ENCODE measurements around the gene BMI1.
"Not testable (repeated sequence)": the region's sequence is repeated elsewhere in the genome, so short reads cannot be mapped to it uniquely, and the experiment has no call there.

Gene BMI1

GRCh38 chr10:22344249-22344648 is 23.4 kb downstream of the BMI1 start:
- H3K4me2 ChIP-seq: peak overlapping the region; percentile 55 to 88 (median 75); a peak in 21 of 22 replicates
- peak overlapping the region in 8 of 11 experiments; percentile 17 to 97 (median 76); a peak in 14 of 22 replicates for H3K9ac ChIP-seq
- peaks cover 64 to 94% (median 86%) of the 10 kb centered on the region in 11 experiments for H3K27me3 ChIP-seq
- H3K27ac ChIP-seq: peak overlapping the region in 9 of 11 experiments; percentile 67 to 98 (median 96); a peak in 17 of 22 replicates
- no peak for TF ChIP-seq Cebpa-rat (IDR thresholded peaks at IDR 0.05)
- peaks cover 12 to 22% (median 14%) of the 10 kb centered on the region in 11 experiments; a peak in 20 of 22 replicates for H3K9me3 ChIP-seq (replicated peaks in 1 of 11)
- peaks cover 0 to 15% (median 0%) of the 10 kb centered on the region in 11 experiments; a peak in 7 of 22 replicates for H4K20me1 ChIP-seq
- peaks cover 19 to 46% (median 38%) of the 10 kb centered on the region in 10 experiments for H3K4me1 ChIP-seq
- H3K4me3 ChIP-seq: peak overlapping the region in 6 of 10 experiments; percentile 27 to 70 (median 58); a peak in 7 of 20 replicates
- H3K36me3 ChIP-seq: no peaks in the 10 kb centered on the region

GRCh38 chr10:22344781-22345300 is 23.9 kb downstream of the BMI1 start:
- peak overlapping the region; percentile 55 to 88 (median 75) for H3K4me2 ChIP-seq
- H3K27me3 ChIP-seq: peaks cover 58 to 88% (median 80%) of the 10 kb centered on the region in 11 experiments
- TF ChIP-seq Cebpa-rat (IDR thresholded peaks at IDR 0.05): no peak
- H4K20me1 ChIP-seq: peaks cover 0 to 15% (median 0%) of the 10 kb centered on the region in 11 experiments; a peak in 7 of 22 replicates
- H3K4me1 ChIP-seq: peaks cover 13 to 40% (median 32%) of the 10 kb centered on the region in 10 experiments
- peak overlapping the region; percentile 58 to 97 (median 73) for H3K9ac ChIP-seq
- no peaks in the 10 kb centered on the region for H3K36me3 ChIP-seq
- peak overlapping the region; percentile 50 to 70 (median 60) for H3K4me3 ChIP-seq
- peaks cover 12 to 22% (median 14%) of the 10 kb centered on the region in 11 experiments; a peak in 20 of 22 replicates for H3K9me3 ChIP-seq (replicated peaks in 1 of 11)
- peak overlapping the region; percentile 41 to 98 (median 94); a peak in 21 of 22 replicates for H3K27ac ChIP-seq

DNA sequence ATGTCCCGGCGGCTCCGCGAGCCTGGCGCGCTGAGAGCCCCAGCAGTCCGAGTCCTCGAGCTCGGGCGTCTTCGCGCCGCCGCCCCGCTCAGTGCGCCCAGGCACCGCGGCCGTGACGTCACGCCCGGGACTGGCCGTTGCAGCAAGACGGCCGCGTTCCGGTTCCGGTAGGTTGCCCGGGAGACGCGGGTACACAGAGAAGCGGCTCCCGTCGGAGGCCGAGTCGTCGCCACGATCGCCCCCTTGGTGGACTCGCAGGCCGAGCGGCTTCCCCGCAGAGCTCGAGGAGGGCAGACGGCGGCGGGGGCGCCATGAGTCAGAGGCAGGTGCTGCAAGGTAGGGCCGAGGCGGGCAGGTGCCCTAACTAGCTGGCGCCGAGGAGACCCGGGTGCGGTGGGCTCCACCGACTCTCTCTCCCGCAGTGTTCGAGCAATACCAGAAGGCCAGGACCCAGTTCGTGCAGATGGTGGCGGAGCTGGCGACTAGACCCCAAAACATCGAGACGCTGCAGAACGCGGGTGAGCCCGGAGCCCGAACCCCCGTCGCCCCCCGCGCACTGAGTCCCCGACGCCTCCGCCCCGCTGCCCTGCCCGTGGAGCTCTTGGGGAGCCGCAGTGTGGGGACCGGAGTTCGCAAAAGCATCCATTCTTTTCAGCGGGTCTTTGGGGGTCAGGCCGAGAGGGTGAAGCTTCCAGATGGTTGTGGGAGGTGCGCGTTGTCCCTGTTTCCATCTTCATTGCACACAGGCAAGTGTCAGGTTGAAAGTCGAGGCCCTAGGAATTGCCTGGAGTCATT is 24.6 kb downstream of the BMI1 start, which contains the start of gene SPAG6:
Gene SPAG6, plus strand, starts transcription at position 196 of the 795 bp plus-strand sequence. Its CDS starts 116 bp downstream, at position 312.
- peaks cover 55 to 81% (median 73%) of the 10 kb centered on the region in 11 experiments for H3K27me3 ChIP-seq
- peaks cover 12 to 22% (median 14%) of the 10 kb centered on the region in 11 experiments; a peak in 20 of 22 replicates for H3K9me3 ChIP-seq (replicated peaks in 1 of 11)
- H3K4me3 ChIP-seq: peak within 1 kb of the TSS; percentile 50 to 70 (median 60)
- H3K9ac ChIP-seq: peak within 1 kb of the TSS; percentile 58 to 97 (median 73)
- H3K4me2 ChIP-seq: peak within 1 kb of the TSS; percentile 55 to 88 (median 75)
- TF ChIP-seq Cebpa-rat (IDR thresholded peaks at IDR 0.05): no peak
- H4K20me1 ChIP-seq: peaks cover 0 to 12% (median 0%) of the 10 kb centered on the region in 11 experiments; a peak in 7 of 22 replicates
- peak within 1 kb of the TSS; percentile 41 to 98 (median 94); a peak in 21 of 22 replicates for H3K27ac ChIP-seq
- no peaks in the 10 kb centered on the region for H3K36me3 ChIP-seq
- peaks cover 11 to 39% (median 27%) of the 10 kb centered on the region in 10 experiments for H3K4me1 ChIP-seq

DNA sequence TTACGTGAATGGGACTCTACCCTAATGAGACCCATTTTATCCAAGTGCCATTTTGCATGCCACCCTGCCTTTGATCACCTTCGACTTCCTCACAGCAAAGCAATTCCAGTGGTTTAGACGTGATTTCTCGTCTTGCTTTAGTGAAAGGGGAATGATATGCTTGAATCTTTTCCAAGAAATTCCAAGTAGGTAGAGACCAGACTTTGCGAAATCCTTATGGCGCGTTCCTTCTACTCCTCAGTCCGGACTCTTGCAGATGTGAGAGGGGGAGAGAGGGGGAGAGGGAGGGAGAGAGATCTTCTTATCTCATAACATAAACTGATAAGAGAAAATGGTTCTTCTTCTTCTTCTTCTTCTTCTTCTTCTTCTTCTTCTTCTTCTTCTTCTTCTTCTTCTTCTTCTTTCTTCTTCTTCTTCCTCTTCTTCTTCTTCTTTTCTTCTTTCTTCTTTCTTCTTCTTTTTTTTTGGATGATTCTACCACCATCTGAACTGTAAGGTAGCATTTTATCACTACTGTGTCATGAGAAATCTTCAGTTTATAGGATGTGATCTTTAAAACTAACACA is 25.3 kb downstream of the BMI1 start:
- Histone ChIP-seq H3K4me3 (peak overlapping the region in 5 of 10 experiments; percentile 50 to 64 (median 62); a peak in 7 of 20 replicates), H4K20me1 (peaks cover 0 to 7% (median 0%) of the 10 kb centered on the region in 11 experiments; a peak in 7 of 22 replicates), H3K27ac (peak overlapping the region in 2 of 11 experiments; percentile 76 to 97; a peak in 2 of 22 replicates), H3K4me2 (peak overlapping the region in 9 of 11 experiments; percentile 55 to 88 (median 75); a peak in 15 of 22 replicates), H3K4me1 (peaks cover 11 to 39% (median 26%) of the 10 kb centered on the region in 10 experiments), H3K27me3 (peaks cover 48 to 74% (median 66%) of the 10 kb centered on the region in 11 experiments), H3K9me3 (replicated peaks in 1 of 11) (peaks cover 12 to 22% (median 14%) of the 10 kb centered on the region in 11 experiments; a peak in 20 of 22 replicates), H3K9ac (peak overlapping the region in 2 of 11 experiments; percentile 82 to 96; a peak in 2 of 22 replicates), H3K36me3 (no peaks in the 10 kb centered on the region)
- no peak for TF ChIP-seq Cebpa-rat (IDR thresholded peaks at IDR 0.05)

DNA sequence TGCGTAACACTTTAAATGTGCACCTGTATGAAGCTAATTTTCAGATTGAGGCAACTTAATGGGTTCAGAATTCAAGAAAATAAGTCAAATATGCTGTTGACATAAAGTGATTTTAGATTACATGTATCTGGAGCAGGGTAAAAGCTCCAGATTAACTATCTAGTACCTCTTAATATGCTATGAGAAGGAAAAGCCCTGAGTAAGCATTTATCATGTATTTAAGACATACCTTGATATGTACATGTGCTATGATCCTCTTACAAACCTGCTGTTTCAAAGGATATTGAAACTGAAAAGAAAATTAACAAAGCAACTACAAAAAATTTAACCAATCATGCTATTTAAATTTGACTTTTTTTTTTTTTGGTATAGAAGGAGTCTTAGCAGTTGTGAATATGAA is 28.9 kb downstream of the BMI1 start:
- no peak overlapping the region for H3K4me3 ChIP-seq
- peaks cover 12 to 21% (median 14%) of the 10 kb centered on the region in 11 experiments; a peak in 20 of 22 replicates for H3K9me3 ChIP-seq (replicated peaks in 1 of 11)
- no peaks in the 10 kb centered on the region for H4K20me1 ChIP-seq
- H3K27ac ChIP-seq: no peak overlapping the region
- H3K36me3 ChIP-seq: no peaks in the 10 kb centered on the region
- TF ChIP-seq Cebpa-rat (IDR thresholded peaks at IDR 0.05): no peak
- H3K4me2 ChIP-seq: no peak overlapping the region
- peaks cover 0 to 13% (median 10%) of the 10 kb centered on the region in 10 experiments; a peak in 14 of 20 replicates for H3K4me1 ChIP-seq
- no peak overlapping the region for H3K9ac ChIP-seq
- peaks cover 15 to 39% (median 31%) of the 10 kb centered on the region in 11 experiments for H3K27me3 ChIP-seq

DNA sequence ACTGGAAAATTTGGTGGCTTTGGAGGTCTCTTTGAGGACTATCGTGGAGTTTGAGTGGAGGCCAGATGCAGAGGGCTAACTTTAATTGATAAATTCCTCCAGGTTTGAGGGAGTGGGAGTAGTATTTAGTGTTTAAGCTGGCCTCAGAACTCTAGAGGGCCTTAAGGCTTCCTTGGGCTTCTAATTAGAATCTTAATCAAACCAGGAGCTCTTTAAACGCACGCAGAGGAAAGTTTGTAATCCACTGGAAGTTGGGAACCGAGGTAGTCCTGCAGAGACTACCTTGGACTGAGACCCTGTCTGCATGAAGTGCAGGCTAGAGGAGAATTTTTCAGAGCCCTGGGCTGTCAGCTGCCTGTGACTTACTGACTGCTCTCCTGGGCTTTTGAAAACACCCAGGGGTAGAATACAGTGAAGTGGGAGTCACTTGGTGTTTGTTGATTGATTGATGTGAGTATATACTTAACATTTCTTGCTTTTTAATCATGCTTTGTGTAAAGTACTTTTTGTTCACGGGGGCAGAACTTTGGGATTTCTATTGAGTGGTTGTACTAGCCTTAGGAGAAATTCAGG is 30.3 kb downstream of the BMI1 start:
- no peak for TF ChIP-seq Cebpa-rat (IDR thresholded peaks at IDR 0.05)
- Histone ChIP-seq H3K9me3 (replicated peaks in 1 of 11) (peaks cover 0 to 7% (median under 1%) of the 10 kb centered on the region in 11 experiments; a peak in 7 of 22 replicates), H3K4me1 (no peaks in the 10 kb centered on the region), H3K4me3 (no peak overlapping the region), H3K36me3 (no peaks in the 10 kb centered on the region), H3K9ac (no peak overlapping the region), H3K27me3 (peaks cover under 1 to 24% (median 16%) of the 10 kb centered on the region in 11 experiments; a peak in 19 of 22 replicates), H3K27ac (no peak overlapping the region), H3K4me2 (no peak overlapping the region), H4K20me1 (no peaks in the 10 kb centered on the region)

DNA sequence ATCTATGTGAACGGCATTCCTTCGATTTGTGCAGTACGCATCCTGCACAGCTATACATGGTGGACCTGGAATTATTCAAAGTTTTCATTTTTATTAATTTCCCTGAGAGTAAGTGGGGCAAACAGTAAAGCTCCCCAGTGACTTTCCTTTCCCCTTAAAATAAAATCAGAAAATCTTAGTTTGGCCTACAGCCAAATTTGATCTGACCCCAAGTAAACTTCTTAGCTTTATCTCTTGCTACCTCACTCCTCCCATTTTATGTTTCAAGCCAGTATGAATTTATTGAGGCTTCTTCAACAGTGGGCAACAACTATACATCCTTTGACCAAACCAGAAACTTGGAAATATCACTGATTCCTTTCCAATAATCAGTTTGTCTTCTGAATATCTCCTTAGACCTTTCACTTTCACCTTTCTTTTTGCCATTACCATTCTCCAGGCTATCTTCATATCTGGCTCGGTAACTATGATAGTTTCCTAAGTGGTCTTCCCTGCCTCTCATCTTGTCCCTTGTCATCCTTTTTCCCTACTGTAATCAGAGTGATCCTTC is 35.5 kb downstream of the BMI1 start:
- no peak overlapping the region for H3K27ac ChIP-seq
- no peak overlapping the region for H3K9ac ChIP-seq
- H4K20me1 ChIP-seq: no peaks in the 10 kb centered on the region
- H3K36me3 ChIP-seq: no peaks in the 10 kb centered on the region
- no peaks in the 10 kb centered on the region for H3K4me1 ChIP-seq
- TF ChIP-seq Cebpa-rat (IDR thresholded peaks at IDR 0.05): no peak
- no peak overlapping the region for H3K4me3 ChIP-seq
- no peaks in the 10 kb centered on the region; a peak in 1 of 22 replicates for H3K9me3 ChIP-seq (replicated peaks in 1 of 11)
- no peak overlapping the region for H3K4me2 ChIP-seq
- no peaks in the 10 kb centered on the region for H3K27me3 ChIP-seq

DNA sequence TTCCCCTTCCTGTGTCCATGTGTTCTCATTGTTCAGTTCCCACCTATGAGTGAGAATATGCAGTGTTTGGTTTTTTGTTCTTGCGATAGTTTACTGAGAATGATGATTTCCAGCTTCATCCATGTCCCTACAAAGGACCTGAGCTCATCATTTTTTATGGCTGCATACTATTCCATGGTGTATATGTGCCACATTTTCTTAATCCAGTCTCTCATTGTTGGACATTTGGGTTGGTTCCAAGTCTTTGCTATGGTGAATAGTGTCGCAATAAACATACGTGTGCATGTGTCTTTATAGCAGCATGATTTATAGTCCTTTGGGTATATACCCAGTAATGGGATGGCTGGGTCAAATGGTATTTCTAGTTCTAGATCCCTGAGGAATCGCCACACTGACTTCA is 36.9 kb downstream of the BMI1 start:
- H4K20me1 ChIP-seq: not testable (repeated sequence)

More for the DNA sequence above, 36.9 kb downstream of the BMI1 start:
- H3K36me3 ChIP-seq; H3K4me3 ChIP-seq; H3K27ac ChIP-seq; H3K4me2 ChIP-seq; H3K27me3 ChIP-seq; H3K9me3 ChIP-seq (replicated peaks in 1 of 11); H3K9ac ChIP-seq; H3K4me1 ChIP-seq: not testable (repeated sequence)
